Breast epithelium (tissue), 3 donors: ENCODE data around the gene ZNF146.

ENCODE experiments used
- CTCF ChIP-seq, 3 donors: fragments of 450-650 bp; IDR thresholded peaks; one replicate each; pipeline ENCODE4 v1.5.1; 2016 to 2017; ENCODE audit warnings: antibody characterized with exemption in 3 of 3, mild to moderate bottlenecking in 3 of 3, moderate library complexity in 3 of 3
- POLR2A ChIP-seq: fragments of 450-650 bp; IDR thresholded peaks from one replicate; pipeline ENCODE4 v1.6.1; 2016; ENCODE audit warnings: antibody characterized with exemption, mild to moderate bottlenecking, moderate library complexity
- POLR2AphosphoS5 ChIP-seq, 3 donors: sonication (generic); formaldehyde crosslinking; IDR thresholded peaks; one replicate each; pipeline ENCODE4 v1.6.1; 2017; ENCODE audit warnings: antibody characterized with exemption in 3 of 3

GRCh38 chr19:36267061-36267845 lies 52.3 kb downstream of the ZNF146 start:
- no peak for TF ChIP-seq CTCF (IDR thresholded peaks at IDR 0.05)
- no peak for TF ChIP-seq POLR2AphosphoS5 (IDR thresholded peaks at IDR 0.05)
- no peak for TF ChIP-seq POLR2A
